ENCODE measurements around the gene CKS1B. TPM values are rescaled to one million over a fixed set of nuclear protein-coding genes. Genes with fewer than 3 reads are reported as not detected.

The CKS1B gene
- total and polyA plus RNA-seq, 9 of the 15 experiments (the other 6 are each of a cell fraction or from before 2014, with no cell fraction given) = 215 to 1,103 (median 460) TPM

- TF ChIP-seq ZMIZ1 (IDR thresholded peaks at IDR 0.05; ENCODE audit: low read depth in 2 of 2, low read length in 2 of 2) (no peak), VEZF1 (CRISPR knock-in tag; IDR thresholded peaks at IDR 0.05) (no peak), FOXJ2 (tag; IDR thresholded peaks at IDR 0.05) (no peak), CC2D1A (IDR thresholded peaks at IDR 0.05) (no peak), GTF3C2 (IDR thresholded peaks at IDR 0.05; ENCODE audit: borderline replicate concordance, extremely low read depth, insufficient read length) (peak; percentile 17), CBFA2T3 (IDR thresholded peaks at IDR 0.05) (no peak), MAFG (tag; conservative IDR thresholded peaks at IDR 0.05) (no peak), CTBP1 (IDR thresholded peaks at IDR 0.05; ENCODE audit: borderline replicate concordance) (peak; percentile 31; the same call in 1 of the 2 replicates), CXXC5 (CRISPR knock-in tag; IDR thresholded peaks at IDR 0.05) (no peak), PYGO2 (tag; IDR thresholded peaks at IDR 0.05) (no peak), PHB2 (IDR thresholded peaks at IDR 0.05; ENCODE audit: low read depth) (no peak), CTCFL (IDR thresholded peaks at IDR 0.05; ENCODE audit: borderline replicate concordance, insufficient read depth, low read depth, low read length, poor library complexity, severe bottlenecking) (no peak), SAFB (IDR thresholded peaks at IDR 0.05; ENCODE audit: borderline replicate concordance, low read depth, low read length) (no peak), THRAP3 (IDR thresholded peaks at IDR 0.05; ENCODE audit: borderline replicate concordance) (no peak)
Observed at GRCh38 chr1:154972517-154973343, 1.8 kb upstream of the CKS1B start (continued).
